Adrenal gland (tissue), 19 donors: ENCODE measurements around the gene BCL6. TPM values are rescaled to one million over a fixed set of nuclear protein-coding genes. Genes with fewer than 3 reads are reported as not detected.

Experiments
- DNase-seq, 7 donors: peaks; one replicate each; pipeline ENCODE4 v3.0.0-alpha.2; 2019 to 2020
- H3K27ac ChIP-seq, 5 donors: fragments of 200-600 bp; sonication (generic) in 4 of 5; 1 replicate in 3 of 5; 2 replicates in 2 of 5; pipeline versions ENCODE4 v1.5.1 to v1.8.0; 2016 to 2020; ENCODE audit warnings: mild to moderate bottlenecking in 1 of 5
- H3K27me3 ChIP-seq: fragments of 200-600 bp; 2 replicates; pipeline ENCODE4 v1.8.0; 2021
- H3K36me3 ChIP-seq, 2 donors: fragments of 200-600 bp; replicated peaks in 1 of 2; 1 replicate in 1 of 2; 2 replicates in 1 of 2; pipeline versions ENCODE4 v1.5.1 to v1.8.0; 2018 to 2022
- H3K4me1 ChIP-seq, 2 donors: fragments of 200-600 bp; replicated peaks in 1 of 2; 1 replicate in 1 of 2; 2 replicates in 1 of 2; pipeline versions ENCODE4 v1.5.1 to v1.8.0; 2018 to 2021
- H3K4me3 ChIP-seq, 4 donors: fragments of 200-600 bp; sonication (generic) in 3 of 4; one replicate each; pipeline ENCODE4 v1.5.1; 2016 to 2018
- H3K9me3 ChIP-seq, 3 donors: fragments of 200-600 bp; sonication (generic) in 1 of 3; replicated peaks in 1 of 3; 1 replicate in 2 of 3; 2 replicates in 1 of 3; pipeline versions ENCODE4 v1.5.1 to v1.8.0; 2016 to 2021
- CTCF ChIP-seq, 6 experiments: fragments of 450-650 bp in 4 of 6; fragments of 200-600 bp in 2 of 6; sonication (generic) in 1 of 6; IDR thresholded peaks; 1 replicate in 5 of 6; 2 replicates in 1 of 6; pipeline versions ENCODE4 v1.5.1 to v1.8.0; 2016 to 2021; ENCODE audit warnings: antibody characterized with exemption in 6 of 6, mild to moderate bottlenecking in 2 of 6, moderate library complexity in 1 of 6
- POLR2A ChIP-seq, 2 donors: fragments of 450-650 bp; IDR thresholded peaks; one replicate each; pipeline ENCODE4 v1.6.1; 2017; ENCODE audit warnings: antibody characterized with exemption in 2 of 2, mild to moderate bottlenecking in 2 of 2, moderate library complexity in 1 of 2
- WGBS, 4 donors: extraction: QIAGEN DNeasy Blood & Tissue Kit in 2 of 4; methylation state at CpG; one replicate each; pipeline versions ENCODE4 v1.1.5 to v1.1.7; 2013 to 2017; 5-methylcytosine and 5-hydroxymethylcytosine counted together
- intact Hi-C, 2 donors: fragments of 100-400 bp; cut with DNase I; formaldehyde crosslinking; loops; one replicate each; pipeline versions ENCODE4 v1.14.1 to v1.15.0; 2022 to 2023
- long read RNA-seq, 10 donors: library from polyadenylated mRNA in 3 of 10; unstranded in 2 of 10; stranded (forward) in 1 of 10; transcript quantifications; one replicate each; pipeline ENCODE4 v2.0.0 and lab custom pipeline, GENCODE V29; 2021 to 2026
- polyA plus RNA-seq, 3 donors: library from polyadenylated mRNA; stranded (reverse); fragments of 200-250 nt in 2 of 3; fragments of 350-450 nt in 1 of 3; fragmentation: Illumina TruSeq in 1 of 3; extraction: RNeasy Lipid Tissue Mini Kit (QIAGEN cat#74804) in 1 of 3; gene quantifications; one replicate each; pipeline ENCODE4 v1.2.3, GENCODE V29; 2013 to 2014
- total RNA-seq, 9 donors: library from RNA; depleted of rRNA in 4 of 9; stranded (reverse); fragments of >200 nt in 4 of 9; fragments of 120-200 nt in 1 of 9; fragmentation: NEBNext Ultra II Directional in 1 of 9; extraction: Animal tissue kit (Norgen Biotek cat#: 25700) in 1 of 9; gene quantifications; one replicate each; pipeline versions ENCODE4 v1.1.0 to v1.2.4, GENCODE V29; 2013 to 2023
- donor health status: healthy with polysubstance abuse.
- donor health status: Bipolar disorder and iron deficiency.
- donor health status: DM: yes; HTN: yes; CAD: no.
- donor health status: DM: no; HTN: no; CAD: no.
- donor health status: DM: no; HTN: no; CAD: no.
- donor health status: DM: yes; HTN: yes; CAD: no.

Gene BCL6
- total RNA-seq: 100 to 1,000 TPM in 4 of 9 donors, 10 to 100 TPM in 4, 1 to 10 TPM in 1; 9.5 to 131 (median 93.8) TPM
- polyA plus RNA-seq: 10 to 100 TPM; 34.5 to 88.3 (median 71.3) TPM
- long read RNA-seq, donor 1, partial matches to known transcripts: 8 of 9 reads
- long read RNA-seq, donor 1, other reads (novel, unspliced or antisense): 0 of 9 reads
- long read RNA-seq, donor 2, partial matches to known transcripts: 0 of 1 reads
- long read RNA-seq, donor 2, other reads (novel, unspliced or antisense): 0 of 1 reads
- long read RNA-seq, donor 3: 0 reads
- long read RNA-seq, donor 4, partial matches to known transcripts: 0 of 5 reads
- long read RNA-seq, donor 4, other reads (novel, unspliced or antisense): 5 of 5 reads
- long read RNA-seq, donor 5, transcript BCL6-202 (10 exons, 3,569 nt): major isoform, 9 of 43 reads
- long read RNA-seq, donor 5, partial matches to known transcripts: 7 of 43 reads
- long read RNA-seq, donor 5, other reads (novel, unspliced or antisense): 27 of 43 reads
- long read RNA-seq, donor 6, partial matches to known transcripts: 1 of 8 reads
- long read RNA-seq, donor 6, other reads (novel, unspliced or antisense): 7 of 8 reads
- long read RNA-seq, donor 7: 0 reads
- long read RNA-seq, donor 8: 0 reads
- long read RNA-seq, donor 9: 0 reads
- long read RNA-seq, donor 10: 0 reads

DNA sequence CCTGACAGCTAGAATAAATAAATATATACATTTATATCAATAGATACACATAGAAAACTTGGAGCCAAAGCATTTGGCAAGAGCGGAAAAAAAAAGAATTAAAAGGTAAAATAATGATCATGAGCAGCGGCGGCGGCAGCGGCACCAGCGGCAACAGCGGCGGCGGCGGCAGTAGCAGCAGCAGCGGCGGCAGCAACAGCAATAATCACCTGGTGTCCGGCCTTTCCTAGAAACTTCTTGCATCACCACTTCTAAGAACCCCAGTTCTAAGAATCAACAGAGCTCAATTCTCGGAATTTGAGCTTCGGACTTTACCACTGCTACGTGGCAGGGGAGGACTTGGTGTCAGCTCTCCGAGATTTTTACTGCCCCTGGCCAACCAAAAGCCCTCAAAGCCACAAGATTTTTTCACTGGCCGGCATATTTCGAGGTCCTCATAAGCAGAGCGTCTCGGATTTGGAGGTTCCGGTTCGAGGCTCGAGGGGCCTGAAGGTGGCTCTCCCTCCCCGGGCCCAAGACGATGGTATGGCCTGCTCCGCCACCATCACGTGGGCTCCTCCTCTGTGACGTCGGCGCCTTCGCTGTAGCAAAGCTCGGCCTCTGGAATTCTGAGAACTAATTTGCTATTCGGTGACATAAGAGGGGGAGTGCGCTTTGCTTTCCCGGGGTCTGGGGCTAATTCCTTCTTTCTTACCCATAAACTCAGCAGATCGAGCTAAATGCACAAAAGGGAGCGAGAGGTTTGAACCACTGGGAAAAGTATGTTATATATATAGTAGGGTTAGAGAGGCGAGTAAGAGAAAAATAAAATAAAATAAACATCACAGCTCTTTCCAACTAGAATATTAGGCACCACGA is at the start of gene BCL6:
Gene BCL6, minus strand, starts transcription at position 268 of the 858 bp plus-strand sequence. CDS start 11,775 bp downstream, outside the sequence.
- Histone ChIP-seq H3K27ac (peak within 1 kb of the TSS; percentile 98 to 100 (median 99)), H3K27me3 (no peaks in the 10 kb centered on the region), H3K4me1 (peaks cover 23 to 30% of the 10 kb centered on the region in 2 donors), H3K9me3 (no peaks in the 10 kb centered on the region), H3K4me3 (peak within 1 kb of the TSS; percentile 73 to 99 (median 82)), H3K36me3 (no peaks in the 10 kb centered on the region)
- WGBS, 4 donors: 0 to 1% (median 0%) methylated on average over 28 to 40 of the region's 40 CpGs
- DNase-seq: peak; percentile 91 to 98 (median 96)
- TF ChIP-seq CTCF (IDR thresholded peaks at IDR 0.05) (peak in 3 of 6 experiments; percentile 5 to 27 (median 8)), POLR2A (IDR thresholded peaks at IDR 0.05) (peak; percentile 98)
- intact Hi-C loops: loop anchor here (5.0 to 10.0 kb wide), 2 partner anchors 292 to 539 kb away; no protein-coding TSS in a partner anchor

- DNase-seq: no peak
- Histone ChIP-seq H3K27ac (no peak overlapping the region), H3K27me3 (no peaks in the 10 kb centered on the region), H3K9me3 (no peaks in the 10 kb centered on the region), H3K36me3 (no peaks in the 10 kb centered on the region), H3K4me1 (peaks cover 4 to 10% of the 10 kb centered on the region in 2 donors), H3K4me3 (no peak overlapping the region)
- intact Hi-C loops: no loop called here
- TF ChIP-seq POLR2A (IDR thresholded peaks at IDR 0.05): no peak
- TF ChIP-seq CTCF (IDR thresholded peaks at IDR 0.05): no peak
- 93 to 98% (median 95%) methylated on average over 4 of the region's 4 CpGs for WGBS, 4 donors
Observed at GRCh38 chr3:187794731-187795130, 49.5 kb upstream of the BCL6 start.

GRCh38 chr3:187793618-187794017 is 48.4 kb upstream of the BCL6 start:
- TF ChIP-seq POLR2A (IDR thresholded peaks at IDR 0.05): no peak
- TF ChIP-seq CTCF (IDR thresholded peaks at IDR 0.05): no peak
- Histone ChIP-seq H3K4me3 (no peak overlapping the region), H3K27me3 (no peaks in the 10 kb centered on the region), H3K36me3 (no peaks in the 10 kb centered on the region), H3K4me1 (peaks cover 4 to 10% of the 10 kb centered on the region in 2 donors), H3K9me3 (no peaks in the 10 kb centered on the region), H3K27ac (no peak overlapping the region)
- 90 to 96% (median 94%) methylated on average over 2 of the region's 2 CpGs for WGBS, 4 donors
- DNase-seq: no peak
- intact Hi-C loops: no loop called here
